ENCODE results near the gene MIPEP.
"Not testable (repeated sequence)": the region's sequence is repeated elsewhere in the genome, so short reads cannot be mapped to it uniquely, and the experiment has no call there.

MIPEP gene

GRCh38 chr13:23754506-23754905 is 134.7 kb downstream of the MIPEP start:
- H3K4me3 ChIP-seq, result no peak overlapping the region
- no peaks in the 10 kb centered on the region for H3K9me3 ChIP-seq
- TF ChIP-seq Cebpa-rat (IDR thresholded peaks at IDR 0.05), result no peak
- no peaks in the 10 kb centered on the region for H4K20me1 ChIP-seq
- H3K4me2 ChIP-seq, result no peak overlapping the region
- H3K27ac ChIP-seq, result no peak overlapping the region
- 0 out of 2 replicates have a peak, but pooled peaks cover under 1% of the 10 kb centered on the region for H3K36me3 ChIP-seq
- H3K27me3 ChIP-seq, result no peaks in the 10 kb centered on the region
- no peaks in the 10 kb centered on the region for H3K4me1 ChIP-seq
- H3K9ac ChIP-seq, result no peak overlapping the region

- Histone ChIP-seq H3K4me3 (no peak overlapping the region), H3K4me1 (no peaks in the 10 kb centered on the region), H3K27me3 (no peaks in the 10 kb centered on the region), H3K36me3 (no peaks in the 10 kb centered on the region), H4K20me1 (no peaks in the 10 kb centered on the region), H3K4me2 (no peak overlapping the region), H3K9me3 (no peaks in the 10 kb centered on the region), H3K9ac (no peak overlapping the region), H3K27ac (no peak overlapping the region)
- TF ChIP-seq Cebpa-rat (IDR thresholded peaks at IDR 0.05), result no peak
These were observed 135.7 kb downstream of the MIPEP start for GRCh38 chr13:23753458-23753857.

- no peaks in the 10 kb centered on the region for H4K20me1 ChIP-seq
- no peak overlapping the region for H3K4me3 ChIP-seq
- H3K9ac ChIP-seq, result no peak overlapping the region
- H3K4me1 ChIP-seq, result no peaks in the 10 kb centered on the region
- H3K4me2 ChIP-seq, result no peak overlapping the region
- H3K9me3 ChIP-seq, result no peaks in the 10 kb centered on the region
- H3K27me3 ChIP-seq, result no peaks in the 10 kb centered on the region
- H3K36me3 ChIP-seq, result no peaks in the 10 kb centered on the region
- no peak overlapping the region for H3K27ac ChIP-seq
- TF ChIP-seq Cebpa-rat (IDR thresholded peaks at IDR 0.05), result no peak
These were observed 136.8 kb downstream of the MIPEP start for GRCh38 chr13:23752111-23753001.

- no peaks in the 10 kb centered on the region for H3K36me3 ChIP-seq
- H3K27me3 ChIP-seq, result no peaks in the 10 kb centered on the region
- no peaks in the 10 kb centered on the region for H3K4me1 ChIP-seq
- H3K9me3 ChIP-seq, result no peaks in the 10 kb centered on the region
- no peak overlapping the region for H3K9ac ChIP-seq
- H3K27ac ChIP-seq, result no peak overlapping the region
- no peak overlapping the region for H3K4me3 ChIP-seq
- no peak overlapping the region for H3K4me2 ChIP-seq
- no peaks in the 10 kb centered on the region for H4K20me1 ChIP-seq
- TF ChIP-seq Cebpa-rat (IDR thresholded peaks at IDR 0.05), result no peak
These were observed 138.0 kb downstream of the MIPEP start for GRCh38 chr13:23751195-23751594.

GRCh38 chr13:23750383-23751121 is 138.6 kb downstream of the MIPEP start:
- Histone ChIP-seq H3K9ac (no peak overlapping the region), H3K36me3 (no peaks in the 10 kb centered on the region), H3K4me1 (no peaks in the 10 kb centered on the region), H3K27ac (no peak overlapping the region), H3K9me3 (no peaks in the 10 kb centered on the region), H3K4me2 (no peak overlapping the region), H3K27me3 (no peaks in the 10 kb centered on the region), H3K4me3 (no peak overlapping the region), H4K20me1 (no peaks in the 10 kb centered on the region)
- no peak for TF ChIP-seq Cebpa-rat (IDR thresholded peaks at IDR 0.05)

GRCh38 chr13:23749288-23749873 is 139.8 kb downstream of the MIPEP start:
- no peak for TF ChIP-seq Cebpa-rat (IDR thresholded peaks at IDR 0.05)
- Histone ChIP-seq H3K27ac (no peak overlapping the region), H3K4me1 (no peaks in the 10 kb centered on the region), H3K36me3 (no peaks in the 10 kb centered on the region), H3K4me3 (no peak overlapping the region), H4K20me1 (no peaks in the 10 kb centered on the region), H3K9me3 (no peaks in the 10 kb centered on the region), H3K9ac (no peak overlapping the region), H3K4me2 (no peak overlapping the region), H3K27me3 (no peaks in the 10 kb centered on the region)

GRCh38 chr13:23748109-23748990 is 140.8 kb downstream of the MIPEP start:
- Histone ChIP-seq H3K9me3 (no peaks in the 10 kb centered on the region), H3K9ac (no peak overlapping the region), H3K4me2 (no peak overlapping the region), H3K4me3 (no peak overlapping the region), H3K27me3 (no peaks in the 10 kb centered on the region), H4K20me1 (no peaks in the 10 kb centered on the region), H3K36me3 (no peaks in the 10 kb centered on the region), H3K27ac (no peak overlapping the region), H3K4me1 (no peaks in the 10 kb centered on the region)
- no peak for TF ChIP-seq Cebpa-rat (IDR thresholded peaks at IDR 0.05)

GRCh38 chr13:23746141-23746540 is 143.1 kb downstream of the MIPEP start:
- H3K4me2 ChIP-seq, H4K20me1 ChIP-seq, H3K36me3 ChIP-seq, H3K4me1 ChIP-seq, H3K27me3 ChIP-seq, H3K4me3 ChIP-seq, H3K9ac ChIP-seq, H3K9me3 ChIP-seq, H3K27ac ChIP-seq: not testable (repeated sequence)

GRCh38 chr13:23744315-23744714 is 144.9 kb downstream of the MIPEP start:
- no peaks in the 10 kb centered on the region for H3K4me1 ChIP-seq
- no peak for TF ChIP-seq Cebpa-rat (IDR thresholded peaks at IDR 0.05)
- no peak overlapping the region for H3K27ac ChIP-seq
- no peak overlapping the region for H3K4me2 ChIP-seq
- no peak overlapping the region for H3K4me3 ChIP-seq
- no peak overlapping the region for H3K9ac ChIP-seq
- H3K9me3 ChIP-seq, result no peaks in the 10 kb centered on the region
- no peaks in the 10 kb centered on the region for H3K27me3 ChIP-seq
- H3K36me3 ChIP-seq, result no peaks in the 10 kb centered on the region
- H4K20me1 ChIP-seq, result no peaks in the 10 kb centered on the region
